HG02840 (cell line): Measurements from ENCODE around the gene HBE1.
A peak's percentile ranks its signal among the peaks of the same experiment; 100 is the strongest.

Source experiments
- ATAC-seq: cut with Tn5 transposase; IDR thresholded peaks from one replicate; pipeline ENCODE4 v1.9.1; 2021; ENCODE audit warnings: mild to moderate bottlenecking, moderate library complexity, moderate number of reproducible peaks; ENCODE audit not compliant: unreplicated experiment, low FRiP score

The HBE1 gene

GRCh38 chr11:5286351-5286750, 16.6 kb upstream of the HBE1 start:
- ATAC-seq = no peak

DNA sequence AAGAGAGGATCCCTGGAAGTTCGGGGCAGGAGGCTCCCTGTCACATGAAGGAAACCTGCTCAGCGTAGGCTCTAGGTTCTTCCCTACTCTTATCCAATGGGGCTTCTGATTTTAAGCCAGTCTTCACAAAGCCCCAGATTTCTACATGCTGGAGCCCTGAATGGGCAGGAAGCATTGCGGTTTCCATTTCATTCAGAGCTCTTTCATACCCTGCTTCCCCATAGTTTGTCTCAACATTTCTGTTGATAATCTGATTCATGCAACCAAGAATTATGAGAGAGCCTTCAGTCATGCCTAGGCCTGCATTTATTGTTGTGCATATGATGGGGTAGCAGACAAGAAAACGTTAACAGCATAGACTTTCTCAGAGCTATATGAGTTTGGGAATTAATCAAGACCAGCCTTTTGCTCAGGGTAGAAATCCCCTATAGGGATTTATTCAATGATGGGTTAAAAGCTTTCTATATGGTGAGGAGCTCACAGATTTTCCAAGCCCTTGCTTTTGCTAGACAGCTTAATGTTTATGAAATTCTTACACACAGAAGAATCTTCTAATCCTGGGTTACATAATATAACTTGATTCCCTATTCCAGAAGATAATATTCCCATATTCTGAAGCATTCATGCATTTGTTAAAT, 16.1 kb upstream of the HBE1 start:
- ATAC-seq = no peak

DNA sequence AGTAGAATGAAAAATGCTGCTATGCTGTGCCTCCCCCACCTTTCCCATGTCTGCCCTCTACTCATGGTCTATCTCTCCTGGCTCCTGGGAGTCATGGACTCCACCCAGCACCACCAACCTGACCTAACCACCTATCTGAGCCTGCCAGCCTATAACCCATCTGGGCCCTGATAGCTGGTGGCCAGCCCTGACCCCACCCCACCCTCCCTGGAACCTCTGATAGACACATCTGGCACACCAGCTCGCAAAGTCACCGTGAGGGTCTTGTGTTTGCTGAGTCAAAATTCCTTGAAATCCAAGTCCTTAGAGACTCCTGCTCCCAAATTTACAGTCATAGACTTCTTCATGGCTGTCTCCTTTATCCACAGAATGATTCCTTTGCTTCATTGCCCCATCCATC, 14.9 kb upstream of the HBE1 start:
- no peak for ATAC-seq

- ATAC-seq = no peak
Observed at GRCh38 chr11:5283882-5284281, 14.1 kb upstream of the HBE1 start.

DNA sequence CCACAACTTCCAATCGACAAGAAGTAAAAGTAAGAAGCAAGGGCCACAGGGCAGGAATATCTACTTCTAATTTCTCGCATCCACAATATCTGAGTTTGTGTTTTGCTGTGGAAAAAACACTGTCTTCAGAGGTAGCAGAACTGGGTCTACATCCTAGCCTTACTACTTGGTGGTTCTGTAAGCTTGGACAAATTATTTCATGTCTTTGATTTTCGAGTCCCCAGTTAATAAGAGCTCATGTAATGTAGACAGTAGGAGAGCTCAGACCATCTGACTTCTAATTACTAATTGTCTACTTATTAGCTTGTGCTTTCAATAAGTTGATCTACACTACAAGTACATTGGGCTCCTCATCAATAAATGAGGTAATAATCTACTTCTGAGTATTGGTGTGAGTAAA, 13.3 kb upstream of the HBE1 start:
- no peak for ATAC-seq

DNA sequence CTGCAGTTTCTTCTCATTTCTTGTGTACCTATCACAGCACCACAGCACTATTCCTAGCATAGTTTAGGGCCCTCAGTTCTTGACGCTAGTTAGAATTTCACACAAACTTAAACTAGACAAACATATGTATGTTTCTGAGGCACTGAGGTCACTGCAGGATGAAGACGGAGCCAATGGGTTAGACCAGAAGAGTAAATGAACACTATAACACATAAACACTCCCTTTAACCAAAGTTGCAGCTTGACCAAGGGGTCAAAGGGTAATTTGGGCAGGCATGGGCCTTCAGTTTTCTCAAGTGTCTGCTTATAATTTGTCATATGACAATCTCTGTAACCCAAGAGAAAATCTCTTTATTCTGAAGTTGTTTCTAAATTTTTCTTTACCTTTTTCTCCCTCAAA, 12.9 kb upstream of the HBE1 start:
- ATAC-seq = no peak

DNA sequence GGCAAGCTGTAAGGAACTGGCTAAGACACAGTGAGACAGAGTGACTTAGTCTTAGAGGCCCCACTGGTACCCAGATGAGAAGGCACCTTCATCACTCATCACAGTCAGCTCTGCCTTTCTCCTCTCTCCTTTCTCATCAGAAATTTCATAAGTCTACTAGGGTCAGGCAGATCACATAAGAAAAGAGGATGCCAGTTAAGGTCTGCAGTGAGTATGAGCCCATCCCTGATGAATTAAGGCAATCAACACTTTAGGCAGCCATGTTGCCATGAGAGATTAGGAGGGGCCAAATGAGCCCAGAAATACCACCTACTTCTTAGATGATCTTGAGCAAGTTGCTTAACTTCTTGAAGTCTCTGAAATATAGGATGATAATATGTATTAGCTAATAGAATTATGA, 11.9 kb upstream of the HBE1 start:
- ATAC-seq = no peak

DNA sequence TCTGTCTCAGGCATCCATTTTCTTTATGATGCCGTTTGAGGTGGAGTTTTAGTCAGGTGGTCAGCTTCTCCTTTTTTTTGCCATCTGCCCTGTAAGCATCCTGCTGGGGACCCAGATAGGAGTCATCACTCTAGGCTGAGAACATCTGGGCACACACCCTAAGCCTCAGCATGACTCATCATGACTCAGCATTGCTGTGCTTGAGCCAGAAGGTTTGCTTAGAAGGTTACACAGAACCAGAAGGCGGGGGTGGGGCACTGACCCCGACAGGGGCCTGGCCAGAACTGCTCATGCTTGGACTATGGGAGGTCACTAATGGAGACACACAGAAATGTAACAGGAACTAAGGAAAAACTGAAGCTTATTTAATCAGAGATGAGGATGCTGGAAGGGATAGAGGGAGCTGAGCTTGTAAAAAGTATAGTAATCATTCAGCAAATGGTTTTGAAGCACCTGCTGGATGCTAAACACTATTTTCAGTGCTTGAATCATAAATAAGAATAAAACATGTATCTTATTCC, 10.9 kb upstream of the HBE1 start:
- peak; percentile 89 for ATAC-seq

- ATAC-seq = no peak
Observed at GRCh38 chr11:5279471-5280090, 9.8 kb upstream of the HBE1 start.

DNA sequence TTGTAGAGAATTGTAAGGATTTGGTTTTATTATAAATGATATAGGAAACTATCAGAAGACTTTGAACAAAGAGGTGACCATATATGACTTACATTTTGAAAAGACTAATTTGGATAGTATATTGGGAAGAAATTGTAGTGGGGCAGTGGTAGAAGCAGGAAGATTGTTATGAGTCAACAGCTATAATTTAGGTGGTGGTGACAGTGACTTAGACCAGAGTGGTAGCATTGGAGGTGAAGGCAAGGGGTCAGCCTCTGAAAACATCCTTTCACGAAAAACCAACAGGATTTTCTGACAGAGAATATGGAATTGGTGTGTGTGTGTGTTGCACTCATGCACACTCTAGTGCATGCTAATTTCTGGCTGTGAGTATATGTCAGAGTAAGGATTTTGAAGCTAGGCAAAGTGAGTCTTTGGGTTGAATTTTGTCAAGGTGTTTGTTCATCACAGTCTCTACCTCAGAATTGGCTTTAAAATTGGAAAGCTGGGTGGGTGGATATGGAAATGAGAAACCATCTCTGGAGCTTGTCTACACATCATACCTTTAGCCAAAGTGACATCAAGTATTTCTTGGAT, 8.2 kb upstream of the HBE1 start:
- no peak for ATAC-seq

DNA sequence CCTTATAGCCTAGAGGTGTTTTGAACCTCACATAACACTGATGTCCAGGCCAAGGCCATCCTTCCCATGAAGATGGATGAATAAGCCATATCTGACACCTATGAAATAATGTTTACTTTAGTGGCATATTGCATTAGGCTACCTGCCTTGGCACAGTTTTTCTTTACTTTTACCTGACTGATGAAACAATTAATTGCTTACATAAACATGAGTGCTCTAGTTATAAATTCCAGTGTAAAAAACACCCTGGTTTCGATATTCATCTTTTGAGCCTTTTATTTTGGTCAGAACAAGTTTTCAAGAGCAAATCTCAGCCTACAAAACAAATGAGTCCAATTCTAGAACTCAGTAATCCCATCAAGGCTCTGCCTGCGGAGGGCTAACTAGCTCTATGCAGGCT, 7.0 kb upstream of the HBE1 start:
- no peak for ATAC-seq

DNA sequence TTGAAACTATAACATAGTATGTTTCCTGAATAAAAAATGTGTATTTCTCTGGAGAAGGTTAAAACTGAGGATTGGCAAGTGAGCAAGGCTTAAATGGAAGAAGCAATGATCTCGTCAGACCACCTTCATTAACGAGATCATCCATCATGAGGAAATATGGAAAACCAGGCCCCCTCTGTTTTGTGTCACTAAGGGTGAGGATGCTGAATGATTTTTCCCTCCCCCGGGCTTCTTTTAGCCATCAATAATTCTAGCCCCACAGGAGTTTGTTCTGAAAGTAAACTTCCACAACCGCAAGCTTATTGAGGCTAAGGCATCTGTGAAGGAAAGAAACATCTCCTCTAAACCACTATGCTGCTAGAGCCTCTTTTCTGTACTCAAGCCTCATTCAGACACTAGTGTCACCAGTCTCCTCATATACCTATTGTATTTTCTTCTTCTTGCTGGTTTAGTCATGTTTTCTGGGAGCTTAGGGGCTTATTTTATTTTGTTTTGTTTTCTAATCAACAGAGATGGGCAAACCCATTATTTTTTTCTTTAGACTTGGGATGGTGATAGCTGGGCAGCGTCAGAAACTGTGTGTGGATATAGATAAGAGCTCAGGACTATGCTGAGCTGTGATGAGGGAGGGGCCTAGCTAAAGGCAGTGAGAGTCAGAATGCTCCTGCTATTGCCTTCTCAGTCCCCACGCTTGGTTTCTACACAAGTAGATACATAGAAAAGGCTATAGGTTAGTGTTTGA, 5.8 kb upstream of the HBE1 start:
- no peak for ATAC-seq

- no peak for ATAC-seq
Observed at GRCh38 chr11:5274395-5274794, 4.7 kb upstream of the HBE1 start.

DNA sequence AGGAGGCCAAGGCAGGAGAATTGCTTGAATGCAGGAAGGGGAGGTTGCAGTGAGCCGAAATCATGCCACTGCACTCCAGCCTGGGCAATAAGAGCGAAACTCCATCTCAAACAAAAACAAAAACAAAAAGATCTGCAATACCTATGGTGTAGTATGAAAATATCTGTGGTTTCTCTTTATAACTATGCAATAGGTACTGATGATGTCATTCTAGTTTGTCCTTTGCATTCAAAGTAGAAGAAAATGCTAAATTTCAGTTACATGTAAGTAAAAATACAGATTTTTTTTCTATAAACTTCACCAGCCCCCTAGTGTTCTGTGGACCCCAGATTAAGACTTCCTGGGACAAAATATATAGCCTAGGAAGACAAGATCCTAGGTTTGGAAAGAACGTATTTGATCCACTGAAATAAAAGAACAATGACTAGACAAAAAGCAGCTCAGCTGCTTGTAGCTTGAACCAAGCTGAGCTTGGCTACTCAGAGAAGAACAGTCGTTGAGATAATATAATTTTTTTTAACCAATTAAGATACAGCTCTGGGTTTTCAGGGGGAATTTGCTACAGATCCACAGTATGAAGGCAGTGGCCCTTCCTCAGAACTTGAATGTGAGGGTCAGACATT, 2.8 kb upstream of the HBE1 start:
- ATAC-seq = no peak

DNA sequence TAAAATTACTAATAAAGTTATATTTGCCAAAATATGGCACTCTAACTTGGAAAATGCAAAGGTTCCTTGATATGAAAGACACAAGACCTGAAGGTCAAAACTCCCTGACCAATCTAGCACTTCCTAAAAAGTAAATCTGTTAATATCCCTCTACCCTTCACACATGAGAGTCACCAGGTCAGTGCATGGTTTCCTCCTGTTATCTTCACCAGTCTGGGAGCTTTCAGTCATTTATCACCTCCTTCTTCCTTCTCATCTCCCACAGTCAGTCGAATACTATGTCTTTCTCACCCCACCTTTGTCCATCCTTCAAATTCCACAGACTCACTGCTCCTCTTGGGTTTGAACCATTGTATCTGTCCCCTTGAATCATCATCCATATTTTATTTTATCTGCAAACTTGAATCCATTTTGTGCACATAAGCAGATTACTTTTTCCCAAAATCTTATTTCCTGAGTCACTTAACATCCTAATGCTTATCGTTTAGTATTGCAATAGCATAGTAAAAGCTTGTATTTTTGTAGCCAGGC, 2.6 kb downstream of the HBE1 start:
- ATAC-seq = no peak

GRCh38 chr11:5266609-5267008, 3.1 kb downstream of the HBE1 start:
- no peak for ATAC-seq

- no peak for ATAC-seq
Observed at GRCh38 chr11:5265832-5266231, 3.9 kb downstream of the HBE1 start.

GRCh38 chr11:5258543-5259262, 11.0 kb downstream of the HBE1 start:
- ATAC-seq = no peak

- ATAC-seq = no peak
Observed at GRCh38 chr11:5257296-5257695, 12.4 kb downstream of the HBE1 start.
